AG04449 (cell line): Measurements from ENCODE around the gene VPS8.

ENCODE experiments used
- CTCF ChIA-PET: fragments of 350-600 bp; formaldehyde crosslinking; extraction: SDS; loops from one replicate; lab custom pipeline; 2021; ENCODE audit warnings: antibody characterized with exemption; lab: Yijun Ruan, JAX
- POLR2A ChIA-PET: fragments of 400-600, 350-600 bp; formaldehyde crosslinking; extraction: SDS; loops from one replicate; lab custom pipeline; 2020; ENCODE audit warnings: antibody characterized with exemption, inconsistent platforms; lab: Yijun Ruan, JAX
- DNase-seq: peaks from one replicate; pipeline ENCODE4 v3.0.0-alpha.2; 2010; ENCODE audit warnings: low read depth, low spot score
- H3K4me3 ChIP-seq: 2 replicates; pipeline ENCODE4 v1.5.1; 2011; ENCODE audit warnings: low read depth, mild to moderate bottlenecking, control low read depth, low read length
- TF ChIP-seq, protein P1 (sequence below): IDR thresholded peaks from one replicate; pipeline ENCODE4 v1.5.1; 2011; ENCODE audit warnings: mild to moderate bottlenecking, moderate library complexity, low read length, control low read depth, inconsistent platforms; ENCODE audit not compliant: insufficient read depth; ENCODE audit errors: missing control alignments

The VPS8 gene

DNA sequence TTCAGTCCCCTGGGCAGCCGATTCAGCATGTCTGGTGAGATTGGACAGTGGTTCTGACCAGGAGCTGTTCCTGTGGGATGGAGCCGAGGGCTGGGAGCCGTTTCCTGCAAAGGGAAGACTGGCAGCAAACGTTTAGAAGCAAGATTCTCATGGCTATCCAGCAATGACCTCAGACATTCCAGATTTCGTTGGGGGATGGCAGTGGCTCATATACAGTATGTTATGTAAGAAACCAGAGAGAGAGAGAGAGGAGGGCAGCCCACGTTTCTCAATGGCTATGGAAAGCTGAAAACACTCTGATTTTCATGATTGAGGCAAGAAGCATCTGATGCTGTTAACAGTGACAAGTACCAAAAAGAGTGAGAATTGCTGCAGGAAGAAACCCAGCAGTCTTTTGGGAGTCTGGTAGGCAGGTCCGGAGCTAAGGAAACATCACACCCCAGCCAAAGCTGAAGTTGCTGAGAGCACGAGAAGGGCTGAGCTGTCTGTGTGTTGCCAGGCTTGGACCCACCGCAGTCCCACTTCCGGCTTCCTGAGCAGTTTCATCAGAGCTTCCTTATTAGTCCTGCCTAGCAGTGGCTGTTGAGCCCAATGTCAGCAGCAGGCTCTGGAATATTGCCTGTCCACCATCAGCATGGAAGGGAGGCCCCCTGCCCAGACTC, 25.6 kb upstream of the VPS8 start:
- CTCF ChIA-PET: interaction anchor here (0.6 to 12.4 kb wide), 10 partner anchors 8 to 88 kb away, joined by 3 to 192 read pairs (median 4); no protein-coding TSS in a partner anchor
- POLR2A ChIA-PET: interaction anchor here (0.6 to 1.5 kb wide), 5 partner anchors 9 to 225 kb away, joined by 3 to 14 read pairs (median 3); partner anchors contain the start of gene EPHB3
- peak; percentile 77 for DNase-seq
- H3K4me3 ChIP-seq: peak overlapping the region; percentile 27
- TF ChIP-seq, protein P1, sequence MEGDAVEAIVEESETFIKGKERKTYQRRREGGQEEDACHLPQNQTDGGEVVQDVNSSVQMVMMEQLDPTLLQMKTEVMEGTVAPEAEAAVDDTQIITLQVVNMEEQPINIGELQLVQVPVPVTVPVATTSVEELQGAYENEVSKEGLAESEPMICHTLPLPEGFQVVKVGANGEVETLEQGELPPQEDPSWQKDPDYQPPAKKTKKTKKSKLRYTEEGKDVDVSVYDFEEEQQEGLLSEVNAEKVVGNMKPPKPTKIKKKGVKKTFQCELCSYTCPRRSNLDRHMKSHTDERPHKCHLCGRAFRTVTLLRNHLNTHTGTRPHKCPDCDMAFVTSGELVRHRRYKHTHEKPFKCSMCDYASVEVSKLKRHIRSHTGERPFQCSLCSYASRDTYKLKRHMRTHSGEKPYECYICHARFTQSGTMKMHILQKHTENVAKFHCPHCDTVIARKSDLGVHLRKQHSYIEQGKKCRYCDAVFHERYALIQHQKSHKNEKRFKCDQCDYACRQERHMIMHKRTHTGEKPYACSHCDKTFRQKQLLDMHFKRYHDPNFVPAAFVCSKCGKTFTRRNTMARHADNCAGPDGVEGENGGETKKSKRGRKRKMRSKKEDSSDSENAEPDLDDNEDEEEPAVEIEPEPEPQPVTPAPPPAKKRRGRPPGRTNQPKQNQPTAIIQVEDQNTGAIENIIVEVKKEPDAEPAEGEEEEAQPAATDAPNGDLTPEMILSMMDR: no peak

DNA sequence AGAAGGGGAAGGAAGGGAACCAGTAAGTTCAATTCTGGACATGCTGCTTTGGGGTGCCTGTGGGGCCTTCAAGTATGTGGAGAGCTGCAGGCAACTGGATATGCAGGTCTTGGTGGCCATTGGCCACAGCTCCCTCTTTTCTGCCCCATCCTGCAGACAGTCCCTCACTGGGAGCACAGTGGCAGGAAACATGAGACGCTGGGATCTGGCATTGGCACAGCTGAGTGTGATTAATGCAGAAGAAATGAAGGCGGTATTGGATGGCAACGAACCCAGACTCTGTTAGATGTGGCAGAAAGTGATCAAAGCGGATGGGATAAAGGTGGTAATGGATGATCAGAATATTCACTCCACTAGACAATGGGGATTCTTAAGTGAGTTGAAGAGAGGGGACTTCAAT, 23.2 kb upstream of the VPS8 start:
- TF ChIP-seq, protein P1: no peak
- CTCF ChIA-PET: interaction anchor here (1.1 to 12.4 kb wide), 4 partner anchors 11 to 247 kb away, joined by 3 to 192 read pairs (median 14); partner anchors contain the start of gene VPS8
- POLR2A ChIA-PET: interaction anchor here (0.7 kb wide), 1 partner anchor 17 kb away, joined by 4 read pairs; no protein-coding TSS in a partner anchor
- H3K4me3 ChIP-seq: no peak overlapping the region
- DNase-seq: no peak

DNA sequence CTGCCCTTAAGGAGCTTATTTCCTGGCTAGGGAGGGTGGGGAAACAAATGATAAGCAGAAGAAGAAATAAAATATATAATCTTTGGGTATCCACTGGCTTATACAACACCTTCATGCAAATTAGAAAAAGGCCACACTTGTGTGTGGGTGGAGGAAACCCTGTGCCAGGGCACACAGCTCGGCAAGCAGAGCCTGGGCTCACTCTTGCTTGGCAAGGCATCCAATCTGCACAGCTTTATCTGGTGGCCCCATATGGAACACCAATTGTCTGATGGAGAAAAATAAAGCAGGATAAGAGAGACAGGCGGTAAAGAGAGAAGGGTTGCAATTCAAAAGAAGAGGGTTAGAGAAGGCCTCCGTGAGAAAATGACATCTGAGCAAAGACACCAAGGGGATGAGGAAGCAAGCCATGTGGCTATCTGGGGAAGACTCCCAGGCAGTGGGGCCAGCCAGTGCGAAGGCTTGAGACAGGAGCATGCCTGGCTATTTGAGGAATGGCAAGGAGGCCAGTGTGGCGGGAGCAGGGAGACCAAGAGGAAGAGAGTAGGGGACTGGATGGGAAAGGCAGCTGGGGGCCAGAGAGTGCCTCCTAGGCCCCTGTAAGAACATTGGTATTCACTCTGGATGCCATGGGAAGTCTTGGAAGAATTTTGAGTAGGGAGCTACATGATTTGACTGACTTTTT, 22.5 kb upstream of the VPS8 start:
- TF ChIP-seq, protein P1: no peak
- no peak overlapping the region for H3K4me3 ChIP-seq
- ChIA-PET CTCF (interaction anchor here (1.1 to 12.4 kb wide), 5 partner anchors 12 to 248 kb away, joined by 3 to 192 read pairs (median 6); partner anchors contain the start of gene VPS8), POLR2A (interaction anchor here (0.7 kb wide), 1 partner anchor 17 kb away, joined by 4 read pairs; no protein-coding TSS in a partner anchor)
- DNase-seq: no peak

DNA sequence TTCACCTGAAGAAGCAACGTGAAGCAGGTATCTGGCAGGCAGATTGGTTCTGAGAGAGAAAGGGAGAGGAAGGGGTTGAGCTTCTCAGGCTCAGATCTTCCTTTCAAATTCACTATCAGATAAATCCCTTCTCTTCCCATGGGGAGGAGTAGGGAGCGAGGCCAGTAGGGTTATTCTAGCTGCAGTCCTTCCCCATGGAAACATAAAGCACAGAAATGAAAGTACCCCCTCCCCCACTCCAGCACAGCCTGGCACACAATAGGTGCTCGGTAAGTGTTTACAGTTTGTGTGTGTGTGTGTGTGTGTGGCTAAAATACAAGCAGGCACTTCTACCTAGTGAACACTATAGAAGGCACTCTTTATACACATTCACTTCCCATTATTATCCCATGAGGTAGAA, 20.8 kb upstream of the VPS8 start:
- POLR2A ChIA-PET: no interaction called here
- DNase-seq: no peak
- CTCF ChIA-PET: interaction anchor here (1.1 to 12.4 kb wide), 3 partner anchors 11 to 19 kb away, joined by 3 to 192 read pairs (median 23); no protein-coding TSS in a partner anchor
- no peak overlapping the region for H3K4me3 ChIP-seq
- TF ChIP-seq, protein P1: no peak

DNA sequence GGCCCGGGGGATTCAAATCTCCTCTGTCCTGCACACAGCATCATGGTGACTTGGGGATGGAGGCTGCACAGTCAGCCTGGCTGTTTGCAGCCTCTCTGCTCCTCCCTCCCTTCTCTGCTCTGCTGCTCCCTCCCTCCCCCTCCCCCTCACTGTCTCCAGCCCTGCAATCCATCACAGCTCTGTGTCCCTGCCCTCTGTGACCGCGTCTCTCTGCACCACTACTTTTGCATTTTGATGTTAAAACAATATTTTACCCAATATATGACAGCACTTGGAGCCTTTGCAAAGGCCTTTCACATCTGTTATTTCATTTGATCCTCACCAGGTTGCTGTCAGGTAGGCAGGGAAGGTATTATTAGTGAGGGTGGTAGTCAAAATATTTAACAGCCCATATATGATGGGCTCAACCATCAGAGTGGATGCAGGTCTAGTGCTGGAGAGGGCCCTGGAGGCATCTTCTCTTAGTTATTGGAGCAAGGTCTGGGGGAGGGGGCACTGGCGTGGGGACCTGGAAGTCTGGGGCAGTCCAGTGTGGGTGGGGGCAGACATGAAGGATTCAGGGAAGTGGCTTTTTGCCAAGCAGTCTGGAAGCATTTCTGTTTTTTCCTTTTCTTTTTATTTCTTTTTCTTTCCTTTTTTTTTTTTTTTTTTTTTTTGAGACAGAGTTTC, 16.3 kb upstream of the VPS8 start:
- TF ChIP-seq, protein P1: no peak

DNA sequence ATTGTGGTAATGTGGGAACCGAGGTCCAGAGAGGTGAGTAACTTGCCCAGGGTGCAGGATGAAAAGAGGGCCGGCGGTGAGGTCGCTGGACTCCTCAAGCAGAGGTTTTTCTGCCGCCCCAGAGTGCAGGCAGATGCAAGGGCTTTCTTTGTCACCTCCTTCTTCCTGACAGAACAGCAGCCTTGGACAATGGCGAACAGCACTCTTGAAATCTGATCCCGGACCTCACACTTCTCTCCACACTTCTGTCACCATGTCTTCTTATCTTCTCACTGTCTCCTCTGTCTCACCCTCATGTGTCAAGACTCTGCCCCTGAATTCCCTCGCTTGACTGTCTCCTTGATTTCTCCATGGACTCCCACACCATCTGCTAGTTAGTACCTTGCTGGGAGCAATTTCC, 15.4 kb upstream of the VPS8 start:
- no peak for DNase-seq
- no peak overlapping the region for H3K4me3 ChIP-seq
- TF ChIP-seq, protein P1: no peak
- POLR2A ChIA-PET: no interaction called here
- CTCF ChIA-PET: no interaction called here

More for the DNA sequence above, 16.3 kb upstream of the VPS8 start:
- CTCF ChIA-PET: interaction anchor here (0.9 to 12.4 kb wide), 3 partner anchors 6 to 13 kb away, joined by 3 to 192 read pairs (median 4); no protein-coding TSS in a partner anchor
- POLR2A ChIA-PET: no interaction called here
- DNase-seq: no peak
- H3K4me3 ChIP-seq: no peak overlapping the region
